NCI-H1048 (cell line): Measurements from ENCODE around the gene SUSD4.

Source experiments
- DNase-seq: peaks from one replicate; lab custom pipeline; 2025; lab: John Stamatoyannopoulos, UW

SUSD4 gene

GRCh38 chr1:223358826-223359225, 5.2 kb downstream of the SUSD4 start:
- DNase-seq: no peak

- no peak for DNase-seq
Measured at GRCh38 chr1:223355699-223356098, 8.3 kb downstream of the SUSD4 start.

GRCh38 chr1:223353939-223354338, 10.0 kb downstream of the SUSD4 start:
- no peak for DNase-seq

GRCh38 chr1:223352944-223353343, 11.0 kb downstream of the SUSD4 start:
- no peak for DNase-seq

- no peak for DNase-seq
Measured at GRCh38 chr1:223350361-223350908, 13.5 kb downstream of the SUSD4 start.

GRCh38 chr1:223349241-223349640, 14.7 kb downstream of the SUSD4 start:
- no peak for DNase-seq

GRCh38 chr1:223348439-223348838, 15.5 kb downstream of the SUSD4 start:
- DNase-seq: no peak

- no peak for DNase-seq
Measured at GRCh38 chr1:223347583-223347982, 16.4 kb downstream of the SUSD4 start.

GRCh38 chr1:223346311-223346710, 17.7 kb downstream of the SUSD4 start:
- DNase-seq: no peak

GRCh38 chr1:223345720-223346119, 18.3 kb downstream of the SUSD4 start:
- no peak for DNase-seq

- DNase-seq: no peak
Measured at GRCh38 chr1:223344491-223344890, 19.5 kb downstream of the SUSD4 start.

GRCh38 chr1:223343692-223344091, 20.3 kb downstream of the SUSD4 start:
- DNase-seq: no peak

GRCh38 chr1:223341121-223341520, 22.9 kb downstream of the SUSD4 start:
- no peak for DNase-seq

GRCh38 chr1:223340637-223341036, 23.3 kb downstream of the SUSD4 start:
- no peak for DNase-seq

GRCh38 chr1:223339861-223340260, 24.1 kb downstream of the SUSD4 start:
- DNase-seq: no peak

- DNase-seq: no peak
Measured at GRCh38 chr1:223338811-223339746, 24.9 kb downstream of the SUSD4 start.

- no peak for DNase-seq
Measured at GRCh38 chr1:223337174-223337869, 26.7 kb downstream of the SUSD4 start.

- no peak for DNase-seq
Measured at GRCh38 chr1:223334156-223334555, 29.8 kb downstream of the SUSD4 start.

GRCh38 chr1:223332997-223333396, 31.0 kb downstream of the SUSD4 start:
- no peak for DNase-seq

GRCh38 chr1:223331929-223332328, 32.0 kb downstream of the SUSD4 start:
- no peak for DNase-seq

GRCh38 chr1:223331301-223331700, 32.7 kb downstream of the SUSD4 start:
- no peak for DNase-seq

GRCh38 chr1:223330466-223330865, 33.5 kb downstream of the SUSD4 start:
- DNase-seq: no peak
